Coronary artery (tissue), 2 donors: Measurements from ENCODE around the gene AMER2.

ENCODE experiments used
- DNase-seq: peaks from one replicate; pipeline ENCODE4 v3.0.0-alpha.2; 2017; ENCODE audit warnings: low spot score
- H3K27ac ChIP-seq, 2 donors: fragments of 200-600 bp; sonication (generic); one replicate each; pipeline ENCODE4 v1.5.1; 2016 to 2019
- H3K4me3 ChIP-seq: fragments of 200-600 bp; sonication (generic); 2 replicates; pipeline ENCODE4 v1.5.1; 2016; ENCODE audit warnings: mild to moderate bottlenecking, moderate library complexity
- CTCF ChIP-seq: fragments of 200-600 bp; sonication (generic); IDR thresholded peaks from one replicate; pipeline ENCODE4 v1.5.1; 2019; ENCODE audit warnings: antibody characterized with exemption

Gene AMER2

GRCh38 chr13:25141042-25141441, 31.0 kb downstream of the AMER2 start:
- DNase-seq, result no peak
- no peak for TF ChIP-seq CTCF
- no peak overlapping the region for H3K4me3 ChIP-seq
- H3K27ac ChIP-seq, result no peak overlapping the region

DNA sequence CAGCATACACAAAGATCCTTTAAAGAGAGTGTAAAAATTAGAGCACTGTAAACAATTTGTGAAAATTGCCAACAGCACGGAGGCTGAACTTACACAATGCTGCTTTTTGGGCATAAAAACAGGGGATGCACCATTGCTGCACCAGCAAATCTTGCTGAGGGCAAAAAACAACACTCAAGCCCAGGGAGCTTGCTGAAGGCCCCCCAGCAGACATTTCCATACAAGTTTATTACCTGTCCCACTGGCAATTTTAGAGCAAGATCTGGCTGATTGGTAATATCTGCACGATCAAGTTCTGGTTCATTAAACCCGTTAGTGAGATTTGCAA, 34.3 kb downstream of the AMER2 start:
- Histone ChIP-seq H3K27ac (no peak overlapping the region), H3K4me3 (no peak overlapping the region)
- DNase-seq, result no peak
- no peak for TF ChIP-seq CTCF

- DNase-seq, result no peak
- Histone ChIP-seq H3K27ac (no peak overlapping the region), H3K4me3 (no peak overlapping the region)
- TF ChIP-seq CTCF, result no peak
These were observed 35.0 kb downstream of the AMER2 start for GRCh38 chr13:25136880-25137787.

DNA sequence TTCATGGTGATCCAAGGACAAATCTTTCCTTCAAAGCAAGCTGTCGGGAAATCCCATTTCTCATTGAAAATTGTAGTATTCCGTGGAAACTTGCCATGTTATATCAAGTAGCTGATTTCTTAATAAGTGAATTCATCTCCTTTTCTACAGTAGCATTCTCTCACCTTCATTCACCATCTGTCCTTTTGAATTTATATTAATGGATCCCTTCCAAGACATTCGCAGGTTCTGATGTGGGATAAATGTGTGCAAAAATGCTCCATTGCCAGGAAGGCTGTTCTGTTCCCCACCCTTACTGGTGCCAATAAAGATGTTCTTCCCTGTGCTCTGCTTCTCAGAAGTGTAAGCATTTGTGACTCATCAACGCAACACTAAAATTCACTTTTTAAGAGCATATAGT, 36.2 kb downstream of the AMER2 start:
- TF ChIP-seq CTCF, result no peak
- H3K27ac ChIP-seq, result no peak overlapping the region
- DNase-seq, result no peak
- no peak overlapping the region for H3K4me3 ChIP-seq

- no peak overlapping the region for H3K4me3 ChIP-seq
- no peak for DNase-seq
- no peak overlapping the region for H3K27ac ChIP-seq
- no peak for TF ChIP-seq CTCF
These were observed 39.2 kb downstream of the AMER2 start for GRCh38 chr13:25132751-25133390.

DNA sequence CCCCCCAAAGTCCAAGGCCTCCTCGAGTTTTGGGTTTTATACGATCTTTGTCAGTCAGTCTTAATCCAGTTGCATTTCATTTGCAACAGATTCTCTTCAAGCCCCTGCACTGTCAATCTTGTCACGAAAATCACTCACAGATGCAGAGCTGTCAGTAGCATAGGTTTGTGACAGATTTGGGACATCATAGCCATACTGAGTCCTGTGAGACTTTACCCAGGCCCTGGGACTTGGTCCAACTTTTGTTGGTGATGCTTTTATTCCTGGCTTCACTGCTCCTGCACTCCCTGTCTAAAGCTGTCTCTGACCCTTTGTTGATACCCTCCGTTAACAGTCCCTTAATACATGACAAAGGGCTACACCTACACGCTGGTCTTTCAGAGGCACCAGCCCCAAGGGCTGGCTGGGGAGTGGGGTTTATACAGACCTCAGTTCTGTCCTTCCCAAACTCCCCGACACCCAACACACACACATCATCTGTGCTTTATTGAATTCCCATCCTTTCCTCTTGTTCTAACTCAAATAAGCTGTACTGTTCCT, 40.1 kb downstream of the AMER2 start:
- DNase-seq, result no peak
- Histone ChIP-seq H3K4me3 (no peak overlapping the region), H3K27ac (no peak overlapping the region)
- TF ChIP-seq CTCF, result no peak

- no peak overlapping the region for H3K27ac ChIP-seq
- no peak for DNase-seq
- no peak for TF ChIP-seq CTCF
- H3K4me3 ChIP-seq, result no peak overlapping the region
These were observed 41.1 kb downstream of the AMER2 start for GRCh38 chr13:25130944-25131343.
